HG02981 (cell line): ENCODE data around the gene PARL.
"Not testable (repeated sequence)": the region's sequence is repeated elsewhere in the genome, so short reads cannot be mapped to it uniquely, and the experiment has no call there.

ENCODE experiments used
- ATAC-seq: cut with Tn5 transposase; IDR thresholded peaks from one replicate; pipeline ENCODE4 v1.9.1; 2021; ENCODE audit warnings: mild to moderate bottlenecking, moderate library complexity; ENCODE audit not compliant: unreplicated experiment

Gene PARL

GRCh38 chr3:183792976-183793375 lies 91.7 kb downstream of the PARL start:
- no peak for ATAC-seq

- ATAC-seq = no peak
Measured at GRCh38 chr3:183790700-183791099, 94.0 kb downstream of the PARL start.

GRCh38 chr3:183789826-183790225 lies 94.9 kb downstream of the PARL start:
- no peak for ATAC-seq

- not testable (repeated sequence) for ATAC-seq
Measured at GRCh38 chr3:183784503-183784902, 100.2 kb downstream of the PARL start.

GRCh38 chr3:183782576-183783276 lies 102.0 kb downstream of the PARL start:
- no peak for ATAC-seq

- no peak for ATAC-seq
Measured at GRCh38 chr3:183781246-183781645, 103.4 kb downstream of the PARL start.

GRCh38 chr3:183779896-183780465 lies 104.7 kb downstream of the PARL start:
- ATAC-seq = no peak
